ENCODE measurements around the gene TRIM50. TPM values are rescaled to one million over a fixed set of nuclear protein-coding genes. Genes with fewer than 3 reads are reported as not detected.
"Not testable (repeated sequence)": the region's sequence is repeated elsewhere in the genome, so short reads cannot be mapped to it uniquely, and the experiment has no call there.

The TRIM50 gene
- total and polyA plus RNA-seq, 2 of the 13 experiments (the other 11 are each of a cell fraction or from before 2014, with no cell fraction given) = 4.2 to 24.5 TPM

GRCh38 chr7:73301108-73301507, 26.8 kb downstream of the TRIM50 start:
- H3K27me3 ChIP-seq (ENCODE audit: control insufficient read depth in 1 of 2, insufficient read depth in 2 of 2, low read length in 2 of 2); H3K4me3 ChIP-seq (replicated peaks in 1 of 3; ENCODE audit: insufficient read depth in 1 of 3, low read depth in 2 of 3, low read length in 3 of 3); in situ Hi-C loops (cut with HindIII; ENCODE audit: extremely low pct_ligation_motif_present, low pct_unique_long_range_greater_than_20kb); H3K27ac ChIP-seq (ENCODE audit: extremely low read length, insufficient read depth, low read length); intact Hi-C loops (cut with micrococcal nuclease; ENCODE audit: unreplicated experiment); H3K79me2 ChIP-seq (ENCODE audit: insufficient read depth, low read length); DNase-seq (ENCODE audit: low spot score); H3K4me2 ChIP-seq (ENCODE audit: low read depth, low read length); BruUV-seq (replicated peaks); H3K9me3 ChIP-seq (ENCODE audit: low read length); H3K4me1 ChIP-seq (ENCODE audit: insufficient read depth, low read length); CTCF ChIA-PET (ENCODE audit: low intra/inter-chr PET ratio, low total read pairs); H2AFZ ChIP-seq (ENCODE audit: low read length); H4K20me1 ChIP-seq (ENCODE audit: insufficient read depth, low read length); FAIRE-seq; H3K9ac ChIP-seq (ENCODE audit: insufficient read depth, low read depth, low read length); H3K36me3 ChIP-seq (replicated peaks in 1 of 2; ENCODE audit: control insufficient read depth in 1 of 2, insufficient read depth in 2 of 2, low read length in 2 of 2); POLR2A ChIA-PET: not testable (repeated sequence)
- TF ChIP-seq ZBTB33 (CRISPR knock-in tag; IDR thresholded peaks at IDR 0.05) = peak; percentile 22; the same call in 1 of the 2 replicates
- peak; percentile 79 for ATAC-seq
- 100% methylated on average over 2 of the region's 14 CpGs for WGBS (ENCODE audit: low lambda C conversion rate)

DNA sequence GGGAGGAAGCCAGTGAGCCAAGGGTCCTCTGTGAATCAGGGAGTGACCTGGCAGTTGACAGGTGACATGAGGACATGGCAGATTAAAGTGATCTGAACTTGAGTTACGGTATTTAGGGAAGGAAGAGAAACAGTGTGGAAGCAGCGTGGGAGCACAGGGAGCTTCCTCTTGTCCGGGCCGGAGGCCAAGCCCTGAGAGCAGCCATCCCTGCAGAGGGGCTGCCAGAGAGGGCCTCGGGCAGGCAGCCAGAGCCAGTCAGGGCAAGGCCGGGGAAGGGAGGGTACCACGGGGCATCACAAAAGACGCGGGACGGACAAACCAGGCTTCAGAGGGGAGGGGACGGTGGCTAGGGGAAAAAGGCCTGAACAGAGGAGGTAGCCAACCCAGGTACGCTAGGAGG, 28.1 kb downstream of the TRIM50 start:
- H3K9ac ChIP-seq (ENCODE audit: insufficient read depth, low read depth, low read length); DNase-seq (ENCODE audit: low spot score); H3K4me3 ChIP-seq (replicated peaks in 1 of 3; ENCODE audit: insufficient read depth in 1 of 3, low read depth in 2 of 3, low read length in 3 of 3); ATAC-seq; H3K79me2 ChIP-seq (ENCODE audit: insufficient read depth, low read length); H4K20me1 ChIP-seq (ENCODE audit: insufficient read depth, low read length); H3K9me3 ChIP-seq (ENCODE audit: low read length); FAIRE-seq; POLR2A ChIA-PET; H3K27me3 ChIP-seq (ENCODE audit: control insufficient read depth in 1 of 2, insufficient read depth in 2 of 2, low read length in 2 of 2); H2AFZ ChIP-seq (ENCODE audit: low read length); H3K4me1 ChIP-seq (ENCODE audit: insufficient read depth, low read length); intact Hi-C loops (cut with micrococcal nuclease; ENCODE audit: unreplicated experiment); H3K36me3 ChIP-seq (replicated peaks in 1 of 2; ENCODE audit: control insufficient read depth in 1 of 2, insufficient read depth in 2 of 2, low read length in 2 of 2); BruUV-seq (replicated peaks); H3K4me2 ChIP-seq (ENCODE audit: low read depth, low read length); H3K27ac ChIP-seq (ENCODE audit: extremely low read length, insufficient read depth, low read length); CTCF ChIA-PET (ENCODE audit: low intra/inter-chr PET ratio, low total read pairs); in situ Hi-C loops (cut with HindIII; ENCODE audit: extremely low pct_ligation_motif_present, low pct_unique_long_range_greater_than_20kb): not testable (repeated sequence)
- 90% methylated on average over 6 of the region's 12 CpGs for WGBS (ENCODE audit: low lambda C conversion rate)

DNA sequence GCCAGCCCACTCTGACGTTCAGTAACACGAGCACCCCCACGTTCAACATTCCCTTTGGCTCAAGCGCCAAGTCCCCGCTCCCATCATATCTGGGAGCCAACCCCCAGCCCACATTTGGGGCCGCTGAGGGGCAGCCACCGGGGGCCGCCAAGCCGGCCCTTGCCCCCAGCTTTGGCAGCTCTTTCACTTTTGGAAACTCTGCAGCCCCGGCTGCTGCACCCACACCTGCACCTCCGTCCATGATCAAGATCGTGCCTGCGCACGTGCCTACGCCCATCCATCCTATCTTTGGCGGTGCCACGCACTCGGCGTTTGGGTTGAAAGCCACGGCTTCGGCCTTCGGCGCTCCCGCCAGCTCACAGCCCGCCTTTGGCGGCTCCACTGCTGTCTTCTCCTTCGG, 30.2 kb downstream of the TRIM50 start:
- H3K9ac ChIP-seq (ENCODE audit: insufficient read depth, low read depth, low read length); H2AFZ ChIP-seq (ENCODE audit: low read length); FAIRE-seq; DNase-seq (ENCODE audit: low spot score); H3K4me2 ChIP-seq (ENCODE audit: low read depth, low read length); H3K36me3 ChIP-seq (replicated peaks in 1 of 2; ENCODE audit: control insufficient read depth in 1 of 2, insufficient read depth in 2 of 2, low read length in 2 of 2); POLR2A ChIA-PET; H3K79me2 ChIP-seq (ENCODE audit: insufficient read depth, low read length); H3K9me3 ChIP-seq (ENCODE audit: low read length); H3K4me1 ChIP-seq (ENCODE audit: insufficient read depth, low read length); in situ Hi-C loops (cut with HindIII; ENCODE audit: extremely low pct_ligation_motif_present, low pct_unique_long_range_greater_than_20kb); H3K27ac ChIP-seq (ENCODE audit: extremely low read length, insufficient read depth, low read length); H3K27me3 ChIP-seq (ENCODE audit: control insufficient read depth in 1 of 2, insufficient read depth in 2 of 2, low read length in 2 of 2); H3K4me3 ChIP-seq (replicated peaks in 1 of 3; ENCODE audit: insufficient read depth in 1 of 3, low read depth in 2 of 3, low read length in 3 of 3); BruUV-seq (replicated peaks); ATAC-seq; H4K20me1 ChIP-seq (ENCODE audit: insufficient read depth, low read length); CTCF ChIA-PET (ENCODE audit: low intra/inter-chr PET ratio, low total read pairs); intact Hi-C loops (cut with micrococcal nuclease; ENCODE audit: unreplicated experiment): not testable (repeated sequence)
- WGBS (ENCODE audit: low lambda C conversion rate) = 87% methylated on average over 18 of the region's 27 CpGs

DNA sequence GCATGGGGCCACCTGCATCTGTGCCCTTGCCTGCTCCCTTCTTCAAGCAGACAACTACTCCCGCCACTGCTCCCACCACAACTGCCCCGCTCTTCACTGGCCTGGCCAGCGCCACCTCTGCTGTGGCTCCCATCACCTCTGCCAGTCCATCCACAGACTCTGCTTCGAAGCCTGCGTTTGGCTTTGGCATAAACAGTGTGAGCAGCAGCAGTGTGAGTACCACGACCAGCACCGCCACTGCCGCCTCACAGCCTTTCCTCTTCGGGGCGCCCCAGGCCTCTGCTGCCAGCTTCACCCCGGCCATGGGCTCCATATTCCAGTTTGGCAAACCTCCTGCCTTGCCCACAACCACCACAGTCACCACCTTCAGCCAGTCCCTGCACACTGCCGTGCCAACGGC, 30.6 kb downstream of the TRIM50 start:
- H3K36me3 ChIP-seq (replicated peaks in 1 of 2; ENCODE audit: control insufficient read depth in 1 of 2, insufficient read depth in 2 of 2, low read length in 2 of 2); H3K9me3 ChIP-seq (ENCODE audit: low read length); ATAC-seq; H2AFZ ChIP-seq (ENCODE audit: low read length); H3K79me2 ChIP-seq (ENCODE audit: insufficient read depth, low read length); H3K27me3 ChIP-seq (ENCODE audit: control insufficient read depth in 1 of 2, insufficient read depth in 2 of 2, low read length in 2 of 2); POLR2A ChIA-PET; CTCF ChIA-PET (ENCODE audit: low intra/inter-chr PET ratio, low total read pairs); BruUV-seq (replicated peaks); H4K20me1 ChIP-seq (ENCODE audit: insufficient read depth, low read length); FAIRE-seq; H3K4me3 ChIP-seq (replicated peaks in 1 of 3; ENCODE audit: insufficient read depth in 1 of 3, low read depth in 2 of 3, low read length in 3 of 3); DNase-seq (ENCODE audit: low spot score); H3K27ac ChIP-seq (ENCODE audit: extremely low read length, insufficient read depth, low read length); in situ Hi-C loops (cut with HindIII; ENCODE audit: extremely low pct_ligation_motif_present, low pct_unique_long_range_greater_than_20kb); H3K4me2 ChIP-seq (ENCODE audit: low read depth, low read length); intact Hi-C loops (cut with micrococcal nuclease; ENCODE audit: unreplicated experiment); H3K4me1 ChIP-seq (ENCODE audit: insufficient read depth, low read length); H3K9ac ChIP-seq (ENCODE audit: insufficient read depth, low read depth, low read length): not testable (repeated sequence)
- no CpG with 5 or more reads among the region's 13 CpGs for WGBS (ENCODE audit: low lambda C conversion rate)
